MM.1S (cell line): Measurements from ENCODE around the gene G6PC1.

Experiments
- DNase-seq: peaks from one replicate; pipeline ENCODE4 v3.0.0-alpha.2; 2015
- H2AFZ ChIP-seq: fragments of 300-600 bp; sonication (generic); 2 replicates; pipeline ENCODE4 v1.6.0; 2016; ENCODE audit warnings: antibody characterized with exemption, low read length
- H3F3A ChIP-seq: fragments of 300-600 bp; sonication (generic); 2 replicates; pipeline ENCODE4 v1.6.1; 2016; ENCODE audit warnings: mild to moderate bottlenecking, antibody characterized with exemption, low read length, moderate library complexity, mixed read lengths; ENCODE audit not compliant: insufficient read depth
- H3K27ac ChIP-seq: fragments of 300-600 bp; sonication (generic); 2 replicates; pipeline ENCODE4 v1.5.1; 2016; ENCODE audit warnings: mild to moderate bottlenecking, low read length
- H3K27me3 ChIP-seq: fragments of 300-600 bp; sonication (generic); replicated peaks from 2 replicates; pipeline ENCODE4 v1.6.0; 2016; ENCODE audit warnings: low read length; ENCODE audit not compliant: insufficient read depth
- H3K36me3 ChIP-seq: fragments of 300-600 bp; sonication (generic); replicated peaks from 2 replicates; pipeline ENCODE4 v1.6.1; 2016; ENCODE audit warnings: mild to moderate bottlenecking, low read length, mixed read lengths; ENCODE audit not compliant: insufficient read depth
- H3K4me1 ChIP-seq: fragments of 300-600 bp; sonication (generic); 2 replicates; pipeline ENCODE4 v1.6.1; 2016; ENCODE audit warnings: low read length, mixed read lengths
- H3K4me2 ChIP-seq: fragments of 300-600 bp; sonication (generic); 2 replicates; pipeline ENCODE4 v1.6.0; 2016; ENCODE audit warnings: low read depth, low read length
- H3K4me3 ChIP-seq: fragments of 300-600 bp; sonication (generic); 2 replicates; pipeline ENCODE4 v1.5.1; 2016; ENCODE audit warnings: low read length, mixed read lengths
- H3K79me2 ChIP-seq: fragments of 300-600 bp; sonication (generic); 2 replicates; pipeline ENCODE4 v1.6.1; 2016; ENCODE audit warnings: mixed run types, low read length, mixed read lengths
- H3K9ac ChIP-seq: fragments of 300-600 bp; sonication (generic); 2 replicates; pipeline ENCODE4 v1.6.1; 2016; ENCODE audit warnings: low read length, mixed read lengths
- H3K9me2 ChIP-seq: fragments of 300-600 bp; sonication (generic); replicated peaks from 2 replicates; pipeline ENCODE4 v1.6.1; 2016; ENCODE audit warnings: mild to moderate bottlenecking, low read length, mixed read lengths; ENCODE audit not compliant: insufficient read depth
- H3K9me3 ChIP-seq: fragments of 300-600 bp; sonication (generic); replicated peaks from 2 replicates; pipeline ENCODE4 v1.6.1; 2016; ENCODE audit warnings: mild to moderate bottlenecking, low read length, mixed read lengths; ENCODE audit not compliant: insufficient read depth
- H4K20me1 ChIP-seq: fragments of 300-600 bp; sonication (generic); 2 replicates; pipeline ENCODE4 v1.6.1; 2016; ENCODE audit warnings: mild to moderate bottlenecking, low read length, moderate library complexity, mixed read lengths; ENCODE audit not compliant: insufficient read depth
- CTCF ChIP-seq: fragments of 300-600 bp; sonication (generic); IDR thresholded peaks from 2 replicates; pipeline ENCODE4 v1.5.1; 2016; ENCODE audit warnings: antibody characterized with exemption, low read length, mixed read lengths
- EZH2 ChIP-seq: fragments of 300-600 bp; sonication (generic); optimal IDR thresholded peaks from 2 replicates; pipeline ENCODE3; 2017; ENCODE audit warnings: low read depth, mild to moderate bottlenecking, antibody characterized with exemption, low read length, mixed read lengths
- EZH2phosphoT487 ChIP-seq: fragments of 300-600 bp; sonication (generic); IDR thresholded peaks from 2 replicates; pipeline ENCODE4 v1.6.1; 2018; ENCODE audit warnings: antibody characterized with exemption, low read length

The G6PC1 gene

GRCh38 chr17:42886283-42887176 is 14.1 kb upstream of the G6PC1 start:
- no peak overlapping the region for H2AFZ ChIP-seq
- no peaks in the 10 kb centered on the region for H4K20me1 ChIP-seq
- no peak overlapping the region for H3K9ac ChIP-seq
- no peaks in the 10 kb centered on the region for H3K4me1 ChIP-seq
- no peak overlapping the region for H3K4me2 ChIP-seq
- no peak overlapping the region for H3K27ac ChIP-seq
- H3K9me2 ChIP-seq: no peaks in the 10 kb centered on the region
- no peaks in the 10 kb centered on the region for H3K36me3 ChIP-seq
- no peak overlapping the region for H3K4me3 ChIP-seq
- H3K79me2 ChIP-seq: no peaks in the 10 kb centered on the region
- TF ChIP-seq EZH2 (no peak), EZH2phosphoT487 (no peak), CTCF (no peak)
- H3K27me3 ChIP-seq: no peaks in the 10 kb centered on the region
- H3F3A ChIP-seq: no peaks in the 10 kb centered on the region
- no peak for DNase-seq
- no peaks in the 10 kb centered on the region for H3K9me3 ChIP-seq

GRCh38 chr17:42889809-42890208 is 10.8 kb upstream of the G6PC1 start:
- Histone ChIP-seq H3K36me3 (no peaks in the 10 kb centered on the region), H3K79me2 (no peaks in the 10 kb centered on the region), H4K20me1 (no peaks in the 10 kb centered on the region), H3F3A (no peaks in the 10 kb centered on the region), H2AFZ (no peak overlapping the region), H3K4me1 (peaks cover 6% of the 10 kb centered on the region; the same call in 1 of the 2 replicates), H3K4me2 (no peak overlapping the region), H3K27ac (no peak overlapping the region), H3K9ac (no peak overlapping the region), H3K27me3 (no peaks in the 10 kb centered on the region), H3K4me3 (no peak overlapping the region), H3K9me3 (no peaks in the 10 kb centered on the region), H3K9me2 (no peaks in the 10 kb centered on the region)
- DNase-seq: no peak
- TF ChIP-seq EZH2 (no peak), EZH2phosphoT487 (no peak), CTCF (no peak)

GRCh38 chr17:42891539-42892152 is 9.0 kb upstream of the G6PC1 start:
- Histone ChIP-seq H3K4me2 (no peak overlapping the region), H3K4me3 (no peak overlapping the region), H3K9me3 (no peaks in the 10 kb centered on the region), H3K27ac (no peak overlapping the region), H3F3A (no peaks in the 10 kb centered on the region), H3K79me2 (no peaks in the 10 kb centered on the region), H3K9me2 (no peaks in the 10 kb centered on the region), H2AFZ (no peak overlapping the region), H3K4me1 (peaks cover 6% of the 10 kb centered on the region; the same call in 1 of the 2 replicates), H3K27me3 (no peaks in the 10 kb centered on the region), H3K9ac (no peak overlapping the region), H3K36me3 (no peaks in the 10 kb centered on the region), H4K20me1 (no peaks in the 10 kb centered on the region)
- DNase-seq: no peak
- TF ChIP-seq EZH2phosphoT487 (no peak), CTCF (no peak), EZH2 (no peak)
